GM10248 (cell line): ENCODE data around the gene CCDC195.

Experiments used
- CTCF ChIA-PET: fragments of 300-600 bp; sonication (Branson Sonifier 250); formaldehyde crosslinking; extraction: SDS; loops from one replicate; lab custom pipeline; 2021; ENCODE audit warnings: antibody characterized with exemption; lab: Yijun Ruan, JAX
- POLR2A ChIA-PET: fragments of 350-650 bp; sonication (Branson Sonifier 250); formaldehyde crosslinking; extraction: SDS; loops from one replicate; lab custom pipeline; 2020; ENCODE audit warnings: antibody characterized with exemption; lab: Yijun Ruan, JAX
- DNase-seq: peaks from one replicate; pipeline ENCODE4 v3.0.0; 2012; ENCODE audit errors: extremely low spot score
- CTCF ChIP-seq: IDR thresholded peaks from 2 replicates; pipeline ENCODE4 v1.5.1; 2012; ENCODE audit warnings: mild to moderate bottlenecking, low read depth; ENCODE audit errors: extremely low read depth, missing control alignments, control extremely low read depth

CCDC195 gene

GRCh38 chr2:224723586-224724217 lies 7.5 kb upstream of the CCDC195 start:
- no peak for TF ChIP-seq CTCF
- ChIA-PET POLR2A (no interaction called here), CTCF (interaction anchor here (0.9 to 1.4 kb wide), 4 partner anchors 21 to 392 kb away, joined by 3 to 4 read pairs (median 3); no protein-coding TSS in a partner anchor)
- peak; percentile 26 for DNase-seq

- POLR2A ChIA-PET, result no interaction called here
- no peak for TF ChIP-seq CTCF
- CTCF ChIA-PET, result no interaction called here
- no peak for DNase-seq
Measured at GRCh38 chr2:224722770-224723169, 6.6 kb upstream of the CCDC195 start.

GRCh38 chr2:224722250-224722649 lies 6.1 kb upstream of the CCDC195 start:
- CTCF ChIA-PET, result interaction anchor here (1.0 kb wide), 1 partner anchor 10 kb away, joined by 3 read pairs; no protein-coding TSS in a partner anchor
- POLR2A ChIA-PET, result no interaction called here

GRCh38 chr2:224716921-224717320 lies 756 bp upstream of the CCDC195 start:
- TF ChIP-seq CTCF, result no peak
- no peak for DNase-seq
- CTCF ChIA-PET, result no interaction called here
- POLR2A ChIA-PET, result no interaction called here

More at GRCh38 chr2:224722250-224722649, 6.1 kb upstream of the CCDC195 start:
- DNase-seq, result no peak
- no peak for TF ChIP-seq CTCF

- no peak for TF ChIP-seq CTCF
- ChIA-PET POLR2A (no interaction called here), CTCF (no interaction called here)
- DNase-seq, result no peak
Measured at GRCh38 chr2:224711859-224712665, 4.1 kb downstream of the CCDC195 start.

- CTCF ChIA-PET, result no interaction called here
- TF ChIP-seq CTCF, result no peak
- POLR2A ChIA-PET, result no interaction called here
- no peak for DNase-seq
Measured at GRCh38 chr2:224711381-224711780, 4.8 kb downstream of the CCDC195 start.
